SK-N-MC (cell line): ENCODE data around the gene CCDC172.
A peak's percentile ranks its signal among the peaks of the same experiment; 100 is the strongest.

Source experiments
- DNase-seq: peaks from one replicate; pipeline ENCODE4 v3.0.0-alpha.2; 2011; ENCODE audit warnings: low read depth, low spot score
- H3K27ac ChIP-seq: fragments of 200-600 bp; sonication (generic); 2 replicates; pipeline ENCODE4 v1.5.1; 2016; ENCODE audit warnings: mixed run types
- H3K36me3 ChIP-seq: fragments of 200-600 bp; sonication (generic); 2 replicates; pipeline ENCODE4 v1.6.1; 2017; ENCODE audit warnings: antibody characterized with exemption, low read length, mixed read lengths; ENCODE audit not compliant: insufficient read depth
- H3K4me3 ChIP-seq: fragments of 200-600 bp; sonication (generic); 2 replicates; pipeline ENCODE4 v1.5.1; 2016
- H3K9ac ChIP-seq: fragments of 200-600 bp; sonication (generic); 2 replicates; pipeline ENCODE4 v1.8.0; 2017; ENCODE audit warnings: mixed run types, mixed read lengths; ENCODE audit not compliant: insufficient read length
- H3K9me3 ChIP-seq: fragments of 200-600 bp; sonication (generic); 2 replicates; pipeline ENCODE4 v1.6.1; 2017; ENCODE audit warnings: low read depth, mild to moderate bottlenecking, antibody characterized with exemption, low read length, moderate library complexity, mixed read lengths
- EZH2 ChIP-seq: fragments of 200-600 bp; sonication (generic); IDR thresholded peaks from one replicate; pipeline ENCODE4 v1.6.1; 2017; ENCODE audit warnings: antibody characterized with exemption
- FOXP2 ChIP-seq: optimal IDR thresholded peaks from 2 replicates; pipeline ENCODE3; 2011; ENCODE audit warnings: mild to moderate bottlenecking, moderate library complexity; ENCODE audit not compliant: insufficient read depth; ENCODE audit errors: extremely low read length, control extremely low read depth
- POLR2AphosphoS5 ChIP-seq: IDR thresholded peaks from 2 replicates; pipeline ENCODE4 v1.6.1; 2012; ENCODE audit warnings: mild to moderate bottlenecking, low read depth, low read length, borderline replicate concordance

CCDC172 gene

DNA sequence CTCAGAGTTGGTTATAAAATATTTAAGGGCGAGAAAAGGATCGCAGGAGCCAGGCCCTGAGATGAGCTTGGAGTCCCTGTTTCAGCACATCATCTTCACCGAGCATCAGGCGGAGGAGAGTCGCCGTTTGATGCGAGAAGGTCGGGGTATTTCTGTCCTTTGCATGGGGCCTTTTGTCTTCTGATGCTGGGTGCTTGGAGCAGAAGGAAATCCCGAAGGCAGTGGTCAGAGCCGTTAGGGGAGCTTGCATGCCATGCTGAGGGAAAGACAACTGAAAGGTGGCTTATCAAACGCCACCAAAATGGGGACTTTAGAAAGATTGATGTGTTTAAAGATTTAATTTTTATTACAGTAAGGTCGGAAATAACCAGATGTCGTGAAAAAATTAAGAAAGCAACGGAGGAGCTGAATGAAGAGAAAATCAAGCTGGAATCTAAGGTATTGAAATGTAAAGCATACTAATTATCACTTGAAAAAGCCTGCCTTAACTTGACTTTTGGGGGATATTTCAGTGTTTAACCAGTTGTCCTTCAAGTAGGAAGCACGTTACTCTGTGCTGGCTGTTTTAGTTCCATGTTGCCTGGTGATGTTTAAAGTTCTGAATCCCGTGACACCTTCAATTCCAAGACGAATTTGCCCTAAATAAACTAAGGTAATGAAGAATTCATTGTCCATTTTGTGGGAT lies 845 bp downstream of the CCDC172 start:
- Histone ChIP-seq H3K4me3 (no peak overlapping the region), H3K36me3 (no peaks in the 10 kb centered on the region), H3K9me3 (no peaks in the 10 kb centered on the region), H3K9ac (no peak overlapping the region), H3K27ac (no peak overlapping the region)
- TF ChIP-seq EZH2 (no peak), FOXP2 (no peak), POLR2AphosphoS5 (no peak)
- DNase-seq = no peak

DNA sequence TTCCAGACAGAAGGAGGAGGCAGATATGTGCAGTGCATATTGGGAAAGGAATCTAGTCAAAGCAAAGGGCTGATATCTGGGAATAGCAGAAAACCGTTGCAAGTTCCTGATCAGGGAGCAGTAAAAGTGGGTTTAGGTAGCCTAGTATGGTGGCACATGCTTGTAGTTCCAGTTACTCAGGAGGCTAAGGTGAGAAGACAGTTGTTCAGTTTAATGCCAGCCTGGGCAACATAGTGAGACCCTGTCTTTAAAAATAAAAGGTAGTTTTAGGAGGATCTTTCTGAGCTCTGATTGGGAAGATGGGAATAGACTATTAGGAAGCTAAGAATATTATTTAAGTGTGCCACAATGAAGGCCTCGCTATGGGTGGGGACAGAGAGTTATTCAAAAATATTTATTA lies 1.7 kb downstream of the CCDC172 start:
- no peak overlapping the region for H3K9ac ChIP-seq
- no peaks in the 10 kb centered on the region for H3K36me3 ChIP-seq
- H3K9me3 ChIP-seq = no peaks in the 10 kb centered on the region
- DNase-seq = no peak
- no peak overlapping the region for H3K4me3 ChIP-seq
- H3K27ac ChIP-seq = no peak overlapping the region
- TF ChIP-seq EZH2 = no peak

DNA sequence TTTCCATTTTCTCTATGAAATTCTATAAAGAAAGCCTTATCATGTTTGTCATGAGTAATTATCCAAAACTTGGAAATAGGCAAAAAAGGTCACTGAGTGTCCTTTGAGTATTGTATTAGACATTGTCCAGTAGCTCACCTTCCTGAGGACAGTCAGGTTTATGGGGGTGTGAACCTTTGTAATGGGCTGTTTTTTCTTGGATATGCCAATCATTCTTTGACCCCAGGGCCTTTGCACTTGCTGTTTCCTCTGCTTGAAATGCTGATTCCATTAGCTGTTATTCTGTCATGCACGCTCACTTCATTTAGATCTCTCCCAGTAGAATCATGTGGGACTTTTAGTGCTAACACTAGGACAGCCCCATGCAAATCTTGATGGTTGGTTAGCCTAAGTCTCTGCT lies 4.9 kb downstream of the CCDC172 start:
- no peak for DNase-seq
- Histone ChIP-seq H3K4me3 (no peak overlapping the region), H3K9me3 (no peaks in the 10 kb centered on the region), H3K36me3 (no peaks in the 10 kb centered on the region), H3K9ac (no peak overlapping the region), H3K27ac (no peak overlapping the region)
- TF ChIP-seq FOXP2 (no peak), POLR2AphosphoS5 (no peak), EZH2 (no peak)

DNA sequence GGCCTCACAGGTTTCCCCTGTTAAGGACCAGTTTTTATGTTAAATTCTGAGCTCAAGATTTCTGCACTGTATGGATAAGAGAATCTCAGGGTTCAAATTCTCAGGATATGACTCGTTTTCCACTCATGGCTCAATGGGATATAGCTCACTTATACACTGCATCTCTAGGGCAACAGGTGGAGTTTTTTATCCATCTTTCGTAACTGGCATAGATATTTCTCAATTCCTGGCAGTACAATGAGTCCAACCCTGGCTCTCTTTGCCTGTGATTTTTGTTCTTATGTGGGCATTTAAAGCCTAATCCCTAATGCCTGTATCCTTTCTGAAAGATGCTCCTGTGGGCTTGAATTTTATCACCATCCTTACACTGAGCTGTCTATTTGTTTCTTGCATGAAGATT lies 7.6 kb downstream of the CCDC172 start:
- H3K4me3 ChIP-seq = no peak overlapping the region
- H3K9ac ChIP-seq = no peak overlapping the region
- no peak overlapping the region for H3K27ac ChIP-seq
- no peaks in the 10 kb centered on the region for H3K36me3 ChIP-seq
- no peaks in the 10 kb centered on the region for H3K9me3 ChIP-seq
- DNase-seq = no peak
- TF ChIP-seq FOXP2 (no peak), POLR2AphosphoS5 (no peak), EZH2 (no peak)

DNA sequence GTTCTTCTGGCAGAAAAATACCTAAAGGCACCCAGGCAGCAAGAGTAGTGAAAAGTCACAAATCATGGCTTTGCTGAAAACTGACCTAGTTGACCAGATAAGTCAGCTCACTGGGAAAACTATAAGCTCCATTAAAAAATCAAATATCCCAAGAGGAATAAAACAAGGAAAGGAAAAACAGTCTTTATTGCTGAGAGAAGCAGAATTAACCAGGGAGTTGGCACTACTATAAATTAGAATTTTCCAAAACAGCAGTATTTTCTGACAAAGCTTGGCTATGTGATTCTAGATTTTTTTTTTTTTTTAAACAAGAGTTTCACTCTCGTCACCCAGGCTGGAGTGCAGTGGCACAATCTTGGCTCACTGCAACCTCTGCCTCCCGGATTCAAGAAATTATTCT lies 12.6 kb downstream of the CCDC172 start:
- H3K36me3 ChIP-seq = no peaks in the 10 kb centered on the region
- H3K27ac ChIP-seq = no peak overlapping the region
- no peak for DNase-seq
- no peak for TF ChIP-seq POLR2AphosphoS5
- TF ChIP-seq FOXP2 = no peak
- no peak for TF ChIP-seq EZH2
- no peak overlapping the region for H3K9ac ChIP-seq
- no peak overlapping the region for H3K4me3 ChIP-seq
- H3K9me3 ChIP-seq = no peaks in the 10 kb centered on the region

DNA sequence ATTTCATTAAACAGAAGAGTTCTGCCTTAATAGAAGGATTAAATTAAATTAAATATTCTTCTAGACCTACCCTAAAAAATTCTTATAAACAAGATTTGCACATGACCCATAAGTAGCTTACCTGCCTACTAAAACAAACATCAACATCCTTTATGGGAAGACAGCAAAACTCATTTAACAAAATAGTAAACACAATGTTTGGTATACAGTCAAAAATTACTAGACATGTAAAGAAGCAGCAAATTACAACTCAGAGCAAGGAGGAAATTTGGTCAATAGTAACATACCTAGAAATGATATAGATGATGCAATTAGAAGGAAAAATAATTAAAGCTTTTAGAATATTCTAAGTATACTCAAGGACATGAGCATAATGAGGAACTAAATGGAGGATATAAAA lies 27.9 kb downstream of the CCDC172 start:
- H3K4me3 ChIP-seq = no peak overlapping the region
- H3K36me3 ChIP-seq = no peaks in the 10 kb centered on the region
- DNase-seq = no peak
- no peak overlapping the region for H3K9ac ChIP-seq
- no peak overlapping the region for H3K27ac ChIP-seq
- H3K9me3 ChIP-seq = no peaks in the 10 kb centered on the region
- TF ChIP-seq FOXP2 = no peak
- no peak for TF ChIP-seq POLR2AphosphoS5
- no peak for TF ChIP-seq EZH2

- Histone ChIP-seq H3K4me3 (no peak overlapping the region), H3K27ac (no peak overlapping the region), H3K9me3 (no peaks in the 10 kb centered on the region), H3K9ac (no peak overlapping the region), H3K36me3 (no peaks in the 10 kb centered on the region)
- TF ChIP-seq EZH2 (no peak), FOXP2 (no peak), POLR2AphosphoS5 (no peak)
- no peak for DNase-seq
Observed at GRCh38 chr10:116353817-116354216, 29.6 kb downstream of the CCDC172 start.

DNA sequence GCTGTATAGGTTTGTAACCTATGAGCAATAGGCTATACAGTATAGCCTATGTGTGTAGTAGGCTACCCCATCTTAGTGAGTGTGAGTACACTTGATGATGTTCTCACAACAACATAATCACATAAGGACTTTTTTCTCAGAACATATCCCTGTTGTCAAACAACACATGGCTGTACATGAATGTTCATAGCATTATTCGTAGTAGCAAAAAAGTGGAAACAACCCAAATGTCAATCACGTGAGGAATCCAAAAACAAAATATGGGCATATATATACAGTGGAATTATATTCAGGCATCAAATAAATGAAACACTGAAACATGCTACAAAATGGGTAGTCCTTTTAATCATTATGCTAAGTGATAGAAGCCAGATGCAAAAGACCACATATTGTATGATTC lies 31.1 kb downstream of the CCDC172 start:
- Histone ChIP-seq H3K36me3 (no peaks in the 10 kb centered on the region), H3K4me3 (no peak overlapping the region), H3K9me3 (no peaks in the 10 kb centered on the region), H3K27ac (no peak overlapping the region), H3K9ac (no peak overlapping the region)
- TF ChIP-seq EZH2 (no peak), POLR2AphosphoS5 (no peak), FOXP2 (no peak)
- DNase-seq = no peak

- Histone ChIP-seq H3K4me3 (no peak overlapping the region), H3K9ac (no peak overlapping the region), H3K9me3 (no peaks in the 10 kb centered on the region), H3K27ac (no peak overlapping the region), H3K36me3 (no peaks in the 10 kb centered on the region)
- TF ChIP-seq FOXP2 (no peak), EZH2 (no peak), POLR2AphosphoS5 (no peak)
- DNase-seq = no peak
Observed at GRCh38 chr10:116356833-116357232, 32.6 kb downstream of the CCDC172 start.

- Histone ChIP-seq H3K27ac (peak overlapping the region; percentile 25; the same call in 1 of the 2 replicates), H3K36me3 (no peaks in the 10 kb centered on the region), H3K4me3 (no peak overlapping the region), H3K9ac (no peak overlapping the region), H3K9me3 (no peaks in the 10 kb centered on the region)
- TF ChIP-seq FOXP2 (no peak), EZH2 (no peak)
- no peak for DNase-seq
Observed at GRCh38 chr10:116364868-116365267, 40.6 kb downstream of the CCDC172 start.
